ENCODE results near the gene NNMT.

DNA sequence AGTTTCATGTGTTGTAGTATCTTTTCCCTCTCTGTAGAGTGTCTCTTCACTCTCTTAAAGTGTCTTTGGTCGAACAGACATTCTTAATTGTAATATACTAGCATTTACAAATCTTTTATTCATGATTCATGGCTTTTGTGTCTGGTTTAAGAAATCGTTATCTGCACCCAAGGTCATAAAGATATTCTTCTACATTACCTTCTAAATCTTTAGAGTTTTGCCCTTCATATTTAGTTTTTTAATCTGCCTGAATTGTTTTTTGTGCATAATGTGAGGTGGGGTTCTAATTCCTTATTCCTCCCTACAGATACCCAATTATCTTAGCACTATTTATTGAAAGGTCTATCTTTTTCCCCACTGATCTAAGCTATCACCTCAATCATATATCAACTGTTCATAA lies 9.0 kb upstream of the NNMT start:
- no peak for TF ChIP-seq EZH2 (IDR thresholded peaks at IDR 0.05; ENCODE audit: insufficient read depth, poor library complexity, severe bottlenecking)
- TF ChIP-seq EZH2phosphoT487 (IDR thresholded peaks at IDR 0.05; ENCODE audit: insufficient read depth, low read depth), result no peak

All from GM23248 (cell line).